GM19324 (cell line): ENCODE data around the gene TNFSF8.

ENCODE experiments used
- ATAC-seq: cut with Tn5 transposase; IDR thresholded peaks from one replicate; pipeline ENCODE4 v1.9.1; 2021; ENCODE audit warnings: mild to moderate bottlenecking, moderate library complexity; ENCODE audit not compliant: unreplicated experiment, low FRiP score

Gene TNFSF8

DNA sequence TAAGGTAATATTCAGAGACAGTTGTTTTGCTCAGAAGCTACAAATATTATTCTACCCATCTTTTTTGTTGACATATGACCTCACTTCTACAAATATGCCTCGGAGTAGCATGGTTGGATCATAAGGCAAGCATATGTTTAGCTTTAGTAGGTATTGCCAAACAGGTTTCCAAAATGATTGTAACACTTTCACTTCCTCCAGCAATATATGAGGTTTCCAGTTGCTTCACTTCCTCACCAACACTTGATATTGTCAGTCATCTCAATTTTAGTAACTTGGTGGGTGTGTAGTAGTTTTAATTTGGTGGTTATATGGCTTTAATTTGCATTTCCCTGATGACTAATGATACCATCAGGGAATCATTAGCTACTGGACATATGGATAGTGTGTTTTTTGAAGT lies 46.7 kb downstream of the TNFSF8 start:
- no peak for ATAC-seq

DNA sequence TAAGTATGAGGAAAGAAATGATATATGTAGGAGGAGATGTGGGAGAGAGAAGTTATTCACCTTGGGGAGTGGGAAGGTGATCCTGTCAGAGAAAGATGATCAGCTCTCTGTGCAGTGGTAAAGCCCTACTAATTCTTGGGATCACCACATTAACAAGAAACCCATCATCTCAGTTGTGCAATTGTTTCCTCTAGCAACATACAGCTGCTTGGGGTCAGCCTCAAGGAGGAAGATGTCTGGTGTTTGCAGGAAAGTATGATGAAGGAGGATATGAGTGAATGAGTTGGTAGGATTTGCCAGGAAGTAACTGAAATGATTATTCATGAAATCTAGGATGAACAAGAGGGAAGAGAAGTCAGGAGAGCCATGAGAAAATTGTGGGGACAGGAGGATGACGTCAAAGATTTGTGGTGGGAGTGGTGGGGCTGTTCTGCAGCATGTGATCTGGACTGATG lies 50.1 kb downstream of the TNFSF8 start:
- ATAC-seq = no peak

DNA sequence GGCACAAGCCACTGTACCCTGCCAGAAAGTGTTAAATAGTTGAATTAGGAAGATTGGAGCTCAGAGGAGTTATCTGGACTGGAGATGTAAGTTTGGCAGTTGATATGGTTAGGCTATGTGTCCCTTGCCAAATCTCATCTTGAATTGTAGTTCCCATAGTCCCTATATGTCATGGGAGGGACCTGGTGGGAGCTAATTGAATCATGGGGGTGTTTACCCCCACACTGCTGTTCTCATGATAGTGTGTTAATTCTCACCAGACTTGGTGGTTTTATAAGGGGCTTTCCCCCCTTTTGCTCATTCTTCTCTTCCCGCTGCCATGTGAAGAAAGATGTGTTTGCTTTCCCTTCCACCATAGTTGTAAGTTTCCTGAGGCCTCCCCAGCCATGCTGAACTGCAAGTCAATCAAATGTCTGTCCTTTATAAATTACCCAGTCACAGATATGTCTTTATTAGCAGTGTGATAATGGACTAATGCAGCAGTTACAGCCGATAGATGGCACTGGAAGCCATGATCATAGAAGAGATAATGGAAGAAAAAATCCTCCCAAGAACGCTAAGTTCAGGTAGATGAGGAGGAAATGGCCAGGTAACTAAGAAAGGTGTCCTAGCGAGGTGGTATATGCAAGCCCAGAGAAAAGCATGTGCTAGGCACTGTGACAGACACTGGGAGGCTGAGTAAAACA lies 51.4 kb downstream of the TNFSF8 start:
- no peak for ATAC-seq

DNA sequence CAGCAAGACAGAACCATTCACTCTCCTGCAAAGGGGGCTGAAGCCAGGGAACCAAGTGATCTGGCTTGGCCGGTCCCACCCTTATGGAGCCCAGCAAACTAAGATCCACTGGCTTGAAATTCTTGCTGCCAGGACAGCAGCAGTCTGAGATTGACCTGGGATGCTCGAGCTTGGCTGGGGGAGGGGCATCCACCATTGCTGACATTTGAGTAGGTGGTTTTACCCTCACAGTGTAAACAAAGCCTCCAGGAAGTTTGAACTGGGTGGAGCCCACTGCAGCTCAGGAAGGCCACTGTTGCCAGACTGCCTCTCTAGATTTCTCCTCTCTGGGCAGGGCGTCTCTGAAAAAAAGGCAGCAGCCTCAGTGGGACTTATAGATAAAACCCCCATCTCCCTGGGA lies 60.5 kb downstream of the TNFSF8 start:
- no peak for ATAC-seq

DNA sequence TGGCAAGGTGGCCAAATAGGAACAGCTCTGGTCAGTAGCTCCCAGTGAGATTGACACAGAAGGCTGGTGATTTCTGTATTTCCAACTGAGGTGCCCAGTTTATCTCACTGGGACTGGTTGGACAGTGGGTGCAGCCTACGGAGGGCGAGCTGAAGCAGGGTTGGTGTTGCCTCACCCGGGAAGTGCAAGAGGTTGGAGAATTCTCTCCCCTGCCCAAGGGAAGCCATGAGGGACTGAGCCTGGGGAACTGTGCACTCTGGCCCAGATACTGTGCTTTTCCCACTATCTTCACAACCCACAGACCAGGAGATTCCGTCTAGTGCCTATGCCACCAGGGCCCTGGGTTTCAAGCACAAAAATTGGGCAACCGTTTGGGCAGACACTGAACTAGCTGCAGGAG lies 61.0 kb downstream of the TNFSF8 start:
- no peak for ATAC-seq

DNA sequence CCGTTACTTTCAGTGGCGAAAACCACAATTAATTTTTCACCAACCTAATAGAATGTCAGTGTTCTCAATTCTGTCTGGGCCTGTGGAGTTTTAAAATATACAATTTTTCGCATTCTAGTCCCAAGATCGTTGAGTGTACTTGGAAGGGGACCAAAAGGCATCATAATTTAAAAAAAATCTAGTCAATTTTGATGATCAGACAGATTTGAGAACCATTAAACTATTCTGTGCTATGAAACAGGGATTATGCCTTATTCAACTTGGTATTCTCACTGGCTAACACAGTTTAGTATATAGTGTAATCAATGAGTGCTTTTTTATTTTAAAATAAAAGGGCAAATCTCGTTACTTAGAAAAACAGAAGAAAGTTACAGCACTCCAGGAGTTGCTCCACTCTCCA lies 63.1 kb downstream of the TNFSF8 start:
- no peak for ATAC-seq

DNA sequence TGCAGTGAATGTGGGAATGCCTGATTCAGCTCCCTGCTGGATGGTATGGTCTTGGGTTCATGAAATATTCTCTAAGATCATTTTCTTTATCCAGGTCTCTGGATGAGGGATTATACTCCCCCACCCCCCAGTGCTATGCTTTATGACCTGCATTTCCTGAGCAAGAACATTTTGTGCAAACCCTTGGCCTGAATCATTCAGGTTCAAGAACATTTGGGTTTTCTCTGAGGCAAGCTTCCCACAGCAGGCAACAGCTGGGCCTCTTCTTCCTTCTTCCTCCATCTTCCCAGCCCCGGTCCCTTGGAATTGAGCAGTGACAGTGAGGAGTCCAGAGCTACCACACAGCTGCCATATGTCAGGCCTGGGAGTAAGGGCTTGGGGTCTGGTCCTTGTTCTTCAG lies 65.9 kb downstream of the TNFSF8 start:
- ATAC-seq = no peak

DNA sequence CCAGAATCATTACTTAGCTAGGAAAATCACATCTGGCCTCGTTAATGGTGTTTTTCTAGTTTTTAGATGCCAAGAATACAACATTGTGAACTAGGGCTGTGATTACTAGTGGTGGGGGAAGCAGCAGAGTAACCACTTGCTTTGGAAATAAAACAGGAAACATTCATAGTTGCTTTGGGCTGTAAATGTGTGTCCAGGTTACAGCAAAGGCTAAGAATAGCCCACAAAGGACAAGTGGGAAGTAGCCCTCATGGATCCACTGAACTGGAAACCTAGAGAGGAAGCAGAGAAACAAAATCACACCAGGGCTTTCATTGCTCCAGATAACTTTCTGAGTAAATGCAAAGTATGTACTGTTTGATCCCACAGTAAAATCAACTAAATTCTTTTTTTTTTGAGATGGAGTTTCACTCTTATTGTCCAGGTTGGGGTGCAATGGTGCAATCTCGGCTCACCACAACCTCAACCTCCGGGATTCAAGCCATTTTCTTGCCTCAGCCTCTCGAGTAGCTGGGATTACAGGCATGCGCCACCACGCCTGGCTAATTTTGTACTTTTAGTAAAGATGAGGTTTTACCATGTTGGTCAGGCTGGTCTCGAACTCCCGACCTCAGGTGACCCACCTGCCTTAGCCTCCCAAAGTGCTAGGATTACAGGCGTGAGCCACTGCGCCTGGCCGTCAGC lies 68.3 kb downstream of the TNFSF8 start:
- no peak for ATAC-seq

DNA sequence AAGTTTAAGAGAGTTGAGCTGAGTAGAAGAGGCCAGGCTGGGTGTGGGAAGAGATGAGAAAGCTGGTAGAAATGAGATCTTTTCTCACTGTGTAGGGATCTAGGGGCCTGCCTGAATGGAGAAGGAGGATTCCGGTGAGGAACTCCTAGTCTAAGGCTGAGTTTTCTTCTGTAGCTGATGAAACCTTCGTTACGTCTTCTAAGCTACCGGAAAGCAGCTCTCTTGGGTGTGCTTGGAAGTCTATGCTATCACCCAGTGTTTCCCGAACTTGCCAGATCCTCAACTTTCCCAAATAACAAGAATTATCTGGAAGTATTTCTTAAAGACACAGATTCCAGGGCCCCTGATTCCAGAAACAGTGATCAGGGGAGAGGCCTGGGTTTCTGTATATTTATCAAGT lies 69.1 kb downstream of the TNFSF8 start:
- ATAC-seq = no peak

DNA sequence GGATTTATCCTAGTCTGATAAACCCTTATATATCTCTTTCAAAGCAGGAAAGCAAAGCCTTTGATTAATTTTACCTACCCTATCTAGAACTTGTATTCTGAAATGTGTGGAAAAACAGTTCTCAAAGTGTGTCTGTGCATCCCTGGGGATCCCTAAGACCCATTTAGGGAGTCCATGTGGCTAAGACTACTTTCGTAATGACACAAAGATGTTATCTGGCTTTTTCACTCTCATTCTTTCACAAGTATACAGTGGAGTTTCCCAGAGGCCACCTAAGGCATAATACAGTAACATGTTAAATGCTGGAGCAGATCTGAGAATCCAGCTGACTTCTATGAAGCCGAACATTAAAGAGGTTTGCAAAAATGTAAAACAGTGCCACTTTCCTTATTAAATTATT lies 70.2 kb downstream of the TNFSF8 start:
- ATAC-seq = no peak

DNA sequence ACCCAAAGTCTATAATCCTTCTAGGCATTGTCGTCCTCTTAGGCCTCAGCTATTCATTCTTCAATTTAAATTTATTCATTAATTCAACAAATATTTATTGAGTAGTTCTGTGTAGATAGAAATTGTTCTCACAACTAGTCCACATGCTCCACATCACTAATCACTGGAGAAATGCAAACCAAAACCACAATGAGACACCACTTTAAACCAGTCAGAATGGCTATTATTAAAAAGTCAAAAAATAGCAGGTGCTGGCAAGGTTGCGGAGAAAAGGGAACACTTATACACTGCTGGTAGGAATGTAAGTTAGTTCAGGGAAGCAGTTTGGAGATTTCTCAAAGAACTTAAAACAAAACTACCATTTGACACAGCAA lies 73.5 kb downstream of the TNFSF8 start:
- ATAC-seq = no peak

DNA sequence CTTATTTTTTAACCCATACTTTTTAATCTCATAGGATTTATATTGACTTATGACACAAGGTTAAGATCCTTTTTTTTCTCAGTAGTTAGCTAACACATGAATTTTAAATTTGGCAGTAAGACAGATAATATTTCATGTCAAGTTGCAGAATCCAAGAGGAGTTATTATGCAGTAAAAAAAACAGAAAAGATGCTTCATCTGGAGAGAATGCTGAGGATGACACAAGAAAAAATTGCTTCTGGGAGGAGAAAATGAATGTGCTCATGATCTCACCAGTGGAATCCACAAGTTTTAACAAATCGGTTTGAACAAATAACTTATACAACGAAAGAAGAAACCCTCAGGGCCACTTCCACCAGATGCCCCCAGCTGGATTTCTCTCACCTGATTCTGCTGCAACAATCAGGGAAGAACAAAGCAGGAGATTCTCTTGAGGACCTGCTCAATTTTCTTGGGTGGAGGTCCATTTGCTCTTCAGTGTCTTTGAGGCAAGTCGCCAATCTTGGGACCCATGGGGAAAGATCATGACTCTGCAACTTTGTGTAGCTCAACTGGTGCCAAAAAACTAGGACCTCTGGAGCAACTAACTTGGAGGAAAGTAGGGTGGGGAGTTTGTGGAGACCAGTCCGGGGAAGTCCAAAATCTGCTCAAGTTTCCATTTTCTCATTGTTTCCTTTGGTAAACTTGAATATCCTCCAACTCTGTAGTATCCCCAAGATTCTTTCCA lies 74.0 kb downstream of the TNFSF8 start:
- no peak for ATAC-seq

DNA sequence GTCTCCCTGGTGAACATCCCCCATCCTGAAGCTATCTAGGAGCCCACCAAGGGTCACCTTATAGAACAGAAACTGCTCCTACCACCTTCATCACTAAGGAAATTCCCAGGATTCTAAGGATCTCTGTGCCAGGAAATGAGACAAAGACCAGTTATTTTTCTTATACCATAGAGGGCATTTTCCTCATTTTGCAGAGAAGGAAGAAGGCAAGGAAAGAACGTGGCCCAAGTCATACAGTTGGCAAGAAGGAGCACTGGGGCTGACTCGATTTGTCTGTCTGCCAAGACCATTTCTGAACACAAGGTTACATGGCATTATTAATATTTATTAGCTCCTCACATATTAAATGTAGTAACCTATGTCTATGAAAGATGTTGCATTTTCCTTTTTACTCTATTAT lies 74.9 kb downstream of the TNFSF8 start:
- no peak for ATAC-seq

DNA sequence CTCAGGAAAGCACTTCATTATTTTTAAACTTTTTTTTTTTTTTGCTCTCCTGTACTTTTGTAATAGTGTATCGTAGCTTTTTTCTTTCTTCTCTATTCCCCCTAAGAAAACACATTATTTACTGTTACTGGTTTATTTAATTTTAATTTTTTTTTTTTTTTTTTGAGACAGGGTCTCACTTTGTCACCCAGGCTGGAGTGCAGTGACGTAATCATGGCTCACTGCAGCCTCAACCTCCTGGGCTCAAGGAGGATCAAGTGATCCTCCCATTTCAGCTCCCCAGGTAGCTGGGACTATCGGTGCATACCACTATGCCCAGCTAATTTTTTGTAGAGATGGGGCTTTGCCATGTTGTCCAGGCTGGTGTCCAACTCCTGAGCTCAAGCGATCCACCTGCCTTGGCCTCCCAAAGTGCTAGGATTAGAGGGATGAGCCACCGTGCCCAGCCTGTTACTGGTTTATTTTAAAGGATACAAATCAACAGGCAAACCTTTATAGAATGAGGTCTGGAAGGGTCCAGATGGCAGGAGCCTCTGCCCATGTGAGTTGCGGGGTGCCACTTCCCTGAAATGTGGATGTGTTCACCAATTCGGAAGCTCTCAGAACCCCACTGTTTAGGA lies 75.5 kb downstream of the TNFSF8 start:
- no peak for ATAC-seq

DNA sequence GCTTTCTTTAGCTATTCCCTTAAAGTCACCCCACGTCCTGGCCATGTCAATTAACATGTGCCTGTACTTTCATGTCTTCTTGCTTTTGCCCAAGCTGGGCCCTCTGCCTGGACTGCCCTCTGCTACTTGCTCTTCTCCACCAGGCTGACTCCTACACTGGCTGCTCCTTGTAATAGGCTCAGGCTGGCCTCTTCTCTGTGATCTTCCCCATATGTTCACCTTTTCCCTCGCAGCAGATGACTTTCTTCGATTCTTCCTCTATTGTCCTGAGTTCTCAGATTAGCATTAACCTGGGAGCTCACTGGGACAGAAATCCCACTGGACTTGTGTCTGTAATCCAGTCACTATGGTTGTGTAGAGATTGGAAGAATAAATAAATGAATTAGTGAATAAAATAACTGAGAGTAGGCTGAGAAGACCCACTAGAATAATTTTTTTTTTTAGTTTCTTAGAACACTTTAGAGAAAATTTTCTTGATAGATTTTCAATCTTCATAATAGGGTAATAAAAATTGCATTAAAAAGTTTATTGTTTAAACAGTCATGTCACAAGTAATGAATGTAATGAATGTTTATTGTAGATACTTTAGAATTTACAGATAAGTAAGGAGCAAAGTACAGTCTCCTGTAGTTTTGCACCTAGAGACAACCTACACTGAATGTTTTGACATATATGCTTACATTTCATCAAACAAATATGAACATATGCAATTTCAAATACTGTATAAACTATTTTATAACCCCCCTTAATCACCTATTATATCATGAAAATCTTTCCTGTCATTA lies 77.1 kb downstream of the TNFSF8 start:
- ATAC-seq = no peak

DNA sequence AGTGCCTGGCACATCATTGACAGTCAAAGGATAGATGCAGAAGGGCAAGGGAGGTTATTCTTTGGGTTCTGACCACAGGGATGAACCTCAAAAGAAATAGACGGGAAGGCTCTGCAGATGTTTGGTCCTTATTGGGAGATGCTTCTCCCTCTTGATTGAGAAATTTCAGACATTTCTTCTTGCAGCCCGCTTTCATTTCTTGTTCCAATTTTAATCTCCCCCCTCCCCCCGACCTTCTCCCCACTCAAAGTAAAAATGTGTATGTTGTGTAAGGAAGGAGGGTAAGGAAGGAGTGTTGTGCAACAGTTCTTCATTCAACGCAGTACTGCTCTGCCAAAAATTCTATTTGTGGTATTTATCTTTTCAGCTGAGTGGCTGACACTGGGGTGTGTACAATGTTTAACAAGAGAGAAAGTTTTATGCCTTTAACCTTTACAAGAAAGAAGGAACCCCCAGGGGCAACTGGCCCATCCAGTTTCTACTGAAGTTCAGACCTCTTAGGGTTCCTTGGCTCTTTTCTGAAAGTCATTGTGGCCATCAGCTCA lies 78.3 kb downstream of the TNFSF8 start:
- no peak for ATAC-seq

DNA sequence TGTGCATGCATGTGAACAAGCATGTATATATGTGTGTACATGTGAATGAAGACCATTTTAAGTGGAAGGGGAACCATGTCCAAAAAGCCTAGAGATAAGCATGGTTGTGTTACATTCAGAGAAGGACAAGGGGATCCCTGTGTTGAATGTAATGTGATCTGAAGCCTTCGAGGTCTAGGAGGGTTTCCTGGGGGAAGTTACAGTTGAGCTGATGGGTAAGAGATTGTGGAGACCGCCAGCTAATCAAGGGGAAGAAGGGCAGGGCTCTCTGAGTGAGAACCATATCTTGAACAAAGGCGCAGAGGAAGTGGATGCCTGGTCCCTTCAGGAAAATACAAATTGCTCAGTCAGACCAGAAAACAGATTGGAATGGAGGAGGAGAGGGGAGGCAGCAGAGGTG lies 79.1 kb downstream of the TNFSF8 start:
- no peak for ATAC-seq
